ENCODE measurements around the gene SHKBP1. TPM values are rescaled to one million over a fixed set of nuclear protein-coding genes. Genes with fewer than 3 reads are reported as not detected.
A peak's percentile ranks its signal among the peaks of the same experiment; 100 is the strongest.

SHKBP1 gene
- total RNA-seq, 2 donors from 2014 or later = 15.8 to 35.6 TPM

DNA sequence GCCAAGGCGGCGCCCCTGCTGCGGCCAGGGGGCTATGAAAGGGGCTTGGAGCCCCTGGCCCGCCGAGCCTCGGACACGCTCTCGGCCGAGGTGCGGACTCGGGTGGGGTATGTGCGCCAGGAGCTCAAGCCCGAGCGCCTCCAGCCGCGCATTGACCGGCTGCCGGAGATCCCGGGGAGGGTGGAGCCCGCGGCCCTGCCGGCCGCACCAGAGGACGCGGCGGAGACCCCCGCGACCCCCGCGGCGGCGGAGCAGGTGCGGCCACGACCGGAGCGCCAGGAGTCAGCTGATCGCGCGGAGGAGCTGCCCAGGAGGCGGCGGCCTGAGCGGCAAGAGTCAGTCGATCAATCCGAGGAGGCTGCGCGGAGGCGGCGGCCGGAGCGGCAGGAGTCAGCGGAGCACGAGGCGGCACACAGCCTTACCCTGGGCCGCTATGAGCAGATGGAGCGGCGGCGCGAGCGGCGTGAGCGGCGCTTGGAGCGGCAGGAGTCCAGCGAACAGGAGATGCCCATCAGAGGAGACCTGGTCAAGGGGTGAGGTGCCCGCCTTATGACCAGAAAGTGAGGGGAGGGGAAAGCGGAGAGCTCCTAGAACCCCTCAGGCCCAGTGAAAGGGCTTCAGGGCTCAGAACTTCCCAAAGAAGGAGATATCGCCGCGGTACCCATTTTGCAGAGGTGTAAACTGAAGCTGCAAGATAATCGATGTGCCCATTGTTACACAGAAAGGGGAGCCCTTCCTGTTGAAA lies 8.8 kb upstream of the SHKBP1 start:
- Histone ChIP-seq H3K27me3 (peaks cover 11 to 14% of the 10 kb centered on the region in 2 donors), H3K36me3 (no peaks in the 10 kb centered on the region), H3K27ac (no peak overlapping the region), H3K4me3 (peak overlapping the region in 1 of 2 donors; percentile 34), H3K4me1 (peaks cover 0 to 15% of the 10 kb centered on the region in 2 donors), H3K9me3 (no peaks in the 10 kb centered on the region)
- TF ChIP-seq, protein P1, sequence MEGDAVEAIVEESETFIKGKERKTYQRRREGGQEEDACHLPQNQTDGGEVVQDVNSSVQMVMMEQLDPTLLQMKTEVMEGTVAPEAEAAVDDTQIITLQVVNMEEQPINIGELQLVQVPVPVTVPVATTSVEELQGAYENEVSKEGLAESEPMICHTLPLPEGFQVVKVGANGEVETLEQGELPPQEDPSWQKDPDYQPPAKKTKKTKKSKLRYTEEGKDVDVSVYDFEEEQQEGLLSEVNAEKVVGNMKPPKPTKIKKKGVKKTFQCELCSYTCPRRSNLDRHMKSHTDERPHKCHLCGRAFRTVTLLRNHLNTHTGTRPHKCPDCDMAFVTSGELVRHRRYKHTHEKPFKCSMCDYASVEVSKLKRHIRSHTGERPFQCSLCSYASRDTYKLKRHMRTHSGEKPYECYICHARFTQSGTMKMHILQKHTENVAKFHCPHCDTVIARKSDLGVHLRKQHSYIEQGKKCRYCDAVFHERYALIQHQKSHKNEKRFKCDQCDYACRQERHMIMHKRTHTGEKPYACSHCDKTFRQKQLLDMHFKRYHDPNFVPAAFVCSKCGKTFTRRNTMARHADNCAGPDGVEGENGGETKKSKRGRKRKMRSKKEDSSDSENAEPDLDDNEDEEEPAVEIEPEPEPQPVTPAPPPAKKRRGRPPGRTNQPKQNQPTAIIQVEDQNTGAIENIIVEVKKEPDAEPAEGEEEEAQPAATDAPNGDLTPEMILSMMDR (IDR thresholded peaks at IDR 0.05) = no peak
- DNase-seq (ENCODE audit: low spot score) = no peak

DNA sequence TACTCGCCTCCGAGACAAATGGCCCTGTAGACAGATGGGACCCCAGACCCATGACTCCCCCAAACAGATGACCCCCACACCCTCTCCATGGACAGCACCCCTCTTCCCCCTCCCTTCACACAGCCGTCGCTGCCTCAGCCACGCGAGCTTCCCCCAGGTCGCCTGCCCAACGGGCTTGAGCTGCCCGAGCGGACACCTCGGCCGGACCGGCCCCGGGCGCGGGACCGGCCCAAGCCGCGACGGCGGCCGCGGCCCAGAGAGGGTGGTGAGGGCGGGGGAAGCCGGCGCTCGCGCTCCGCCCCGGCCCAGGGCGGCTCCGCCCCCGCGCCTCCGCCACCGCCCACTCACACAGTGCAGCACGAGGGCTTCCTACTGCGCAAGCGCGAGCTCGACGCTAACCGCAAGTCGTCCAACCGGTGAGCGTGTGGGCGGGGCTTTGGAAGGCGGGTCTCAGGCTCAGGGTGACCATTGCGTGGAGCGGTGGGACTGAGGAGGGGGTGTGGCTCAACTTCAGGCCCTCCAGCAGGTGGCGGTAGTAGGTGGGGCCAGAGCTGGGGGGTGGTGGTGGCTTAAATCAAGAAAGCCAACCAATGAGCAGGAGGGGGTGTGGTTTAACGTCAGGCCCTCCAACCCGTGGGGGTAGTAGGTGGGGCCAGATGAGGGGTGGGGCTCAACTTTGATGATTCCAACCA lies 6.2 kb upstream of the SHKBP1 start:
- H3K9me3 ChIP-seq = no peaks in the 10 kb centered on the region
- H3K4me1 ChIP-seq = peaks cover 0 to 15% of the 10 kb centered on the region in 2 donors
- no peaks in the 10 kb centered on the region for H3K36me3 ChIP-seq
- peak; percentile 98 for DNase-seq (ENCODE audit: low spot score)
- H3K27me3 ChIP-seq = peaks cover 11 to 14% of the 10 kb centered on the region in 2 donors
- peak overlapping the region; percentile 42 to 49 for H3K4me3 ChIP-seq
- peak overlapping the region in 1 of 2 donors; percentile 59 for H3K27ac ChIP-seq
- TF ChIP-seq, protein P1 (IDR thresholded peaks at IDR 0.05) = no peak

DNA sequence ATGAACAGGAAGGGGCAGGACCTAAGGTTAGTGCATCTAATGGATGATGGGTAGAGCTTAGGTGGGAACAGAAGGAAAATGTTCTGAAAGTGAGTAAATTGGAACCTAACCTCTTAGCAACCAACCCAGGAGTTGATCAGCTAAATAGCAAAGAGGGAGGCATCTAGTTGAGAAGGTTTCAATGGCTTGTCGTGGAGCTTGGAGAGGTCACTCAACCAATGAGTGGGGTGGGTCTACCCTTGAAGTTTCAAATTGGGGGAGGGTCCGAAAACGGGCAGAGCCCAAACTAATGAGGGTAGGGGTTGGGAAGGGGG lies 5.7 kb upstream of the SHKBP1 start:
- H3K27me3 ChIP-seq = peaks cover 11 to 14% of the 10 kb centered on the region in 2 donors
- H3K36me3 ChIP-seq = no peaks in the 10 kb centered on the region
- no peaks in the 10 kb centered on the region for H3K9me3 ChIP-seq
- H3K4me1 ChIP-seq = peaks cover 0 to 18% of the 10 kb centered on the region in 2 donors
- TF ChIP-seq, protein P1 (IDR thresholded peaks at IDR 0.05) = no peak
- H3K27ac ChIP-seq = peak overlapping the region in 1 of 2 donors; percentile 16
- no peak for DNase-seq (ENCODE audit: low spot score)
- peak overlapping the region in 1 of 2 donors; percentile 49 for H3K4me3 ChIP-seq

DNA sequence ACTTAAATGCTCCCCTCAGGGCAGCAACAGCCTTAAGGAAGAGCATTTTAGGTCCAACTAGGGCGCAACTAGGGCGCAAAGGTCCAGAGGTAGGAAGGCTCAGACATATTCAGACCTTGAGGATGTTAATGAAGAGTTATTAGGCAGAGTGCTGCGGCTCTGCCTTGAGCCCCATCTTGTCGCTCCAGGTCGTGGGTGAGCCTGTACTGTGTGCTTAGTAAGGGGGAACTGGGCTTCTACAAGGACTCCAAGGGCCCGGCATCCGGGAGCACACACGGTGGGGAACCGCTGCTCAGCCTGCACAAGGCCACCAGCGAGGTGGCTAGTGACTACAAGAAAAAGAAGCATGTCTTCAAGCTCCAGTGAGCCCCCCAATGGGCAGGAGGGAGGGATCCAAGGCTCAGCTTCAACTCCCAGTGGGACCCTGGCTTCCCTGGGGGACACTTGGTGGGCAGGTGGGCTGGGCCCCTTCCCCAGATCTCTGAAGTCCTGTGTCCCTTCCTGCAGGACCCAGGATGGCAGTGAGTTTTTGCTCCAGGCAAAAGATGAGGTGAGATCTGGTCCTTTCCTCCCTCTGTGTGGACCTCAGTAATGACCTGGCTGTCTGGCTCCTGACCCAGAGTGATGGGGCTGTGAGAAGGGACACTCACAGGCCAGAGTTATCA lies 4.7 kb upstream of the SHKBP1 start:
- H3K27me3 ChIP-seq = peaks cover 7 to 11% of the 10 kb centered on the region in 2 donors
- no peak for DNase-seq (ENCODE audit: low spot score)
- no peaks in the 10 kb centered on the region for H3K36me3 ChIP-seq
- no peaks in the 10 kb centered on the region for H3K9me3 ChIP-seq
- no peak overlapping the region for H3K27ac ChIP-seq
- TF ChIP-seq, protein P1 (IDR thresholded peaks at IDR 0.05) = no peak
- no peak overlapping the region for H3K4me3 ChIP-seq
- peaks cover 0 to 22% of the 10 kb centered on the region in 2 donors for H3K4me1 ChIP-seq

DNA sequence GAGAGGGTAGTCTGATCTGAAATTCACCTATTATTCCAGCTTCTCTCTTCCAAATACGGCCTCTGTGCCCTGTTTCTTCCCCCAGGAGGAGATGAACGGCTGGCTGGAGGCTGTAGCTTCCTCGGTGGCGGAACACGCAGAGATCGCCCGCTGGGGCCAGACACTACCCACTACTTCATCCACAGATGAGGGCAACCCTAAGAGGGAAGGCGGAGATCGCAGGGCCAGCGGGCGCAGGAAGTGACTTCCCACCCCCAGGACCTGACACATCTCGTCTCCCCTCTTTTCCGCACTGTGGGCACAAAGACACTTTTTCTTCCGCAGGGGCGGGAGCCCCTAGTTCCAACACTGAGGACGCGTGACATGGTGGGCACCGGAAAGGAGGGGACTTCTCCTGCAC lies 1.3 kb upstream of the SHKBP1 start:
- H3K27me3 ChIP-seq = no peaks in the 10 kb centered on the region
- H3K36me3 ChIP-seq = peaks cover 3% of the 10 kb centered on the region
- DNase-seq (ENCODE audit: low spot score) = no peak
- TF ChIP-seq, protein P1 (IDR thresholded peaks at IDR 0.05) = no peak
- H3K27ac ChIP-seq = no peak overlapping the region
- no peak overlapping the region for H3K4me3 ChIP-seq
- no peaks in the 10 kb centered on the region for H3K9me3 ChIP-seq
- peaks cover 0 to 22% of the 10 kb centered on the region in 2 donors for H3K4me1 ChIP-seq
